GM19035 (cell line): ENCODE measurements around the gene NSD2.
"Not testable (repeated sequence)": the region's sequence is repeated elsewhere in the genome, so short reads cannot be mapped to it uniquely, and the experiment has no call there.

Experiments
- ATAC-seq: cut with Tn5 transposase; IDR thresholded peaks from one replicate; pipeline ENCODE4 v1.9.1; 2021; ENCODE audit not compliant: unreplicated experiment

NSD2 gene

GRCh38 chr4:1898007-1898406 is 26.8 kb downstream of the NSD2 start:
- ATAC-seq, result no peak

- no peak for ATAC-seq
These were observed 27.5 kb downstream of the NSD2 start for GRCh38 chr4:1898681-1899080.

GRCh38 chr4:1899149-1900086 is 28.2 kb downstream of the NSD2 start:
- no peak for ATAC-seq

GRCh38 chr4:1900087-1900433 is 28.9 kb downstream of the NSD2 start:
- ATAC-seq, result no peak

GRCh38 chr4:1900624-1901023 is 29.4 kb downstream of the NSD2 start:
- no peak for ATAC-seq

- ATAC-seq, result no peak
These were observed 29.9 kb downstream of the NSD2 start for GRCh38 chr4:1901127-1901526.

GRCh38 chr4:1902243-1902642 is 31.1 kb downstream of the NSD2 start:
- no peak for ATAC-seq

- ATAC-seq, result no peak
These were observed 31.8 kb downstream of the NSD2 start for GRCh38 chr4:1903035-1903434.

GRCh38 chr4:1904042-1904441 is 32.8 kb downstream of the NSD2 start:
- ATAC-seq, result no peak

- no peak for ATAC-seq
These were observed 36.8 kb downstream of the NSD2 start for GRCh38 chr4:1907848-1908525.

GRCh38 chr4:1909696-1910095 is 38.5 kb downstream of the NSD2 start:
- not testable (repeated sequence) for ATAC-seq

- no peak for ATAC-seq
These were observed 39.5 kb downstream of the NSD2 start for GRCh38 chr4:1910643-1911042.

- ATAC-seq, result not testable (repeated sequence)
These were observed 40.1 kb downstream of the NSD2 start for GRCh38 chr4:1911316-1911715.

GRCh38 chr4:1922821-1923220 is 51.6 kb downstream of the NSD2 start:
- ATAC-seq, result no peak

- no peak for ATAC-seq
These were observed 56.5 kb downstream of the NSD2 start for GRCh38 chr4:1927675-1928074.

GRCh38 chr4:1928356-1929239 is 57.4 kb downstream of the NSD2 start:
- no peak for ATAC-seq

GRCh38 chr4:1932736-1933135 is 61.5 kb downstream of the NSD2 start:
- no peak for ATAC-seq

GRCh38 chr4:1933700-1934099 is 62.5 kb downstream of the NSD2 start:
- no peak for ATAC-seq

- ATAC-seq, result no peak
These were observed 66.4 kb downstream of the NSD2 start for GRCh38 chr4:1937550-1937949.

- ATAC-seq, result no peak
These were observed 66.8 kb downstream of the NSD2 start for GRCh38 chr4:1938027-1938426.
